GM23338 (cell line): Measurements from ENCODE around the gene PKDCC. TPM values are rescaled to one million over a fixed set of nuclear protein-coding genes. Genes with fewer than 3 reads are reported as not detected.

Source experiments
- ATAC-seq: fragments of 200-7000 bp; cut with Tn5 transposase; 3 replicates; pipeline ENCODE4 v1.9.1; 2020
- DNase-seq: peaks from one replicate; pipeline ENCODE4 v3.0.0-alpha.2; 2015; ENCODE audit warnings: low spot score
- H2AFZ ChIP-seq: fragments of 200-600 bp; sonication (generic); 2 replicates; pipeline ENCODE4 v1.8.0; 2016; ENCODE audit warnings: antibody characterized with exemption, mild to moderate bottlenecking, moderate library complexity
- H3F3A ChIP-seq: fragments of 200-600 bp; sonication (generic); replicated peaks from 2 replicates; pipeline ENCODE4 v1.8.0; 2017; ENCODE audit warnings: antibody characterized with exemption, mixed run types, low read depth
- H3K27ac ChIP-seq: fragments of 200-600 bp; sonication (generic); 2 replicates; pipeline ENCODE4 v1.6.1; 2016; ENCODE audit warnings: low read depth
- H3K27me3 ChIP-seq: fragments of 200-600 bp; sonication (generic); 2 replicates; pipeline ENCODE4 v1.8.0; 2016; ENCODE audit warnings: mild to moderate bottlenecking, mixed run types, moderate library complexity; ENCODE audit not compliant: insufficient read depth
- H3K36me3 ChIP-seq: fragments of 200-600 bp; sonication (generic); 2 replicates; pipeline ENCODE4 v1.8.0; 2016; ENCODE audit warnings: mild to moderate bottlenecking; ENCODE audit not compliant: insufficient read depth
- H3K4me1 ChIP-seq: fragments of 200-600 bp; sonication (generic); 2 replicates; pipeline ENCODE4 v1.8.0; 2016; ENCODE audit warnings: mild to moderate bottlenecking, moderate library complexity; ENCODE audit not compliant: insufficient read depth
- H3K4me2 ChIP-seq: fragments of 200-600 bp; sonication (generic); 2 replicates; pipeline ENCODE4 v1.7.1; 2017; ENCODE audit warnings: mixed run types
- H3K4me3 ChIP-seq: fragments of 200-600 bp; sonication (generic); 2 replicates; pipeline ENCODE4 v1.6.1; 2016; ENCODE audit warnings: mixed run types
- H3K79me2 ChIP-seq: fragments of 200-600 bp; sonication (generic); replicated peaks from 2 replicates; pipeline ENCODE4 v1.8.0; 2017; ENCODE audit warnings: mild to moderate bottlenecking; ENCODE audit not compliant: insufficient read depth
- H3K9me2 ChIP-seq: fragments of 200-600 bp; sonication (generic); 2 replicates; pipeline ENCODE4 v1.8.0; 2017; ENCODE audit not compliant: insufficient read depth
- H4K20me1 ChIP-seq: fragments of 200-600 bp; sonication (generic); replicated peaks from 2 replicates; pipeline ENCODE4 v1.8.0; 2017; ENCODE audit warnings: mild to moderate bottlenecking; ENCODE audit not compliant: insufficient read depth
- H3K27ac Mint-ChIP-seq: 2 replicates; pipeline ENCODE4 v1.8.0; 2020; ENCODE audit warnings: inconsistent platforms, mild to moderate bottlenecking, moderate library complexity, mixed read lengths
- H3K27me3 Mint-ChIP-seq: 3 replicates; pipeline ENCODE4 v1.8.0; 2022; ENCODE audit warnings: low read depth, mild to moderate bottlenecking, moderate library complexity, mixed read lengths, inconsistent platforms; ENCODE audit not compliant: insufficient read depth, poor library complexity
- H3K36me3 Mint-ChIP-seq: 3 replicates; pipeline ENCODE4 v1.8.0; 2021; ENCODE audit warnings: low read depth, mild to moderate bottlenecking, inconsistent platforms, moderate library complexity, mixed read lengths
- H3K4me1 Mint-ChIP-seq: 3 replicates; pipeline ENCODE4 v1.8.0; 2020; ENCODE audit warnings: mild to moderate bottlenecking, inconsistent platforms, mixed read lengths
- H3K4me3 Mint-ChIP-seq: 3 replicates; pipeline ENCODE4 v1.8.0; 2021; ENCODE audit warnings: moderate library complexity, mild to moderate bottlenecking, inconsistent platforms, mixed read lengths
- H3K9me3 Mint-ChIP-seq: 3 replicates; pipeline ENCODE4 v1.8.0; 2020; ENCODE audit warnings: moderate library complexity, mild to moderate bottlenecking, inconsistent platforms, mixed read lengths
- CREB1 ChIP-seq: fragments of 250-450 bp; sonication (Bioruptor Pico); IDR thresholded peaks from 2 replicates; pipeline ENCODE4 v1.5.0; 2020; ENCODE audit warnings: low read depth, mild to moderate bottlenecking, moderate library complexity
- ETS1 ChIP-seq: IDR thresholded peaks from 2 replicates; pipeline ENCODE4 v1.6.1; 2016; ENCODE audit warnings: antibody characterized with exemption
- REST ChIP-seq: IDR thresholded peaks from one replicate; pipeline ENCODE4 v1.6.1; 2018; ENCODE audit warnings: antibody characterized with exemption; ENCODE audit not compliant: unreplicated experiment
- ZNF462 ChIP-seq: fragments of 250-450 bp; sonication (Bioruptor Pico); IDR thresholded peaks from 2 replicates; pipeline ENCODE4 v1.5.0; 2020; ENCODE audit warnings: mild to moderate bottlenecking, moderate library complexity
- polyA plus RNA-seq: library from polyadenylated mRNA; unstranded; fragments of >200 nt; fragmentation: Nextera tagmentation; extraction: Ambion mirVana; gene quantifications from 2 replicates; pipeline ENCODE4 v1.2.1, GENCODE V29; 2016
- total RNA-seq: library from RNA; depleted of rRNA; stranded (reverse); fragments of >200 nt; shearing (Covaris generic); gene quantifications from 2 replicates; pipeline ENCODE4 v1.2.3, GENCODE V29; 2014

Gene PKDCC
- total and polyA plus RNA-seq, 2 experiments from 2014 or later = 7.0 to 44.8 TPM

- TF ChIP-seq ZNF462 (CRISPR knock-in tag) (no peak), REST (no peak), CREB1 (CRISPR knock-in tag) (no peak)
Measured at GRCh38 chr2:42057159-42057901, 9.5 kb downstream of the PKDCC start (continued).

GRCh38 chr2:42057902-42058450, 10.2 kb downstream of the PKDCC start:
- H3F3A ChIP-seq = no peaks in the 10 kb centered on the region
- no peak overlapping the region for H3K27ac Mint-ChIP-seq
- peaks cover 22% of the 10 kb centered on the region for H3K4me1 Mint-ChIP-seq
- H3K27me3 ChIP-seq = no peaks in the 10 kb centered on the region
- H3K36me3 Mint-ChIP-seq = peaks cover 32% of the 10 kb centered on the region
- no peaks in the 10 kb centered on the region; the same call in 2 of the 3 replicates for H3K9me3 Mint-ChIP-seq
- no peak overlapping the region for H2AFZ ChIP-seq
- H3K79me2 ChIP-seq = no peaks in the 10 kb centered on the region
- no peak for DNase-seq
- H3K4me2 ChIP-seq = no peak overlapping the region
- H3K9me2 ChIP-seq = no peaks in the 10 kb centered on the region
- peaks cover 5% of the 10 kb centered on the region for H3K27me3 Mint-ChIP-seq
- no peak overlapping the region for H3K4me3 Mint-ChIP-seq
- ATAC-seq = no peak
- H3K4me3 ChIP-seq = no peak overlapping the region
- H3K4me1 ChIP-seq = peaks cover 9% of the 10 kb centered on the region; the same call in 1 of the 2 replicates
- H3K27ac ChIP-seq = no peak overlapping the region
- H3K36me3 ChIP-seq = no peaks in the 10 kb centered on the region; the same call in 1 of the 2 replicates
- H4K20me1 ChIP-seq = no peaks in the 10 kb centered on the region
- no peak for TF ChIP-seq ETS1
